ENCODE data around the gene FAM43A.

- TF ChIP-seq CTCF (IDR thresholded peaks at IDR 0.05 in 4 of 5, conservative IDR thresholded peaks at IDR 0.05 in 1 of 5) (no peak), POLR2A (IDR thresholded peaks at IDR 0.05) (no peak)
These were observed 16.9 kb downstream of the FAM43A start for GRCh38 chr3:194702545-194702944.
